GM13977 (cell line): Measurements from ENCODE around the gene CNOT3.
"Not testable (repeated sequence)": the region's sequence is repeated elsewhere in the genome, so short reads cannot be mapped to it uniquely, and the experiment has no call there.

Experiments
- DNase-seq: peaks from one replicate; pipeline ENCODE4 v3.0.0; 2012; ENCODE audit warnings: low spot score
- in situ Hi-C: fragments of 300-500 bp; cut with MboI; formaldehyde crosslinking; loops from one replicate; pipeline ENCODE4 v1.12.0; 2022; ENCODE audit warnings: low sequenced_read_pairs, low pct_unique_long_range_greater_than_20kb, mixed read lengths, inconsistent platforms; ENCODE audit not compliant: unreplicated experiment
- TF ChIP-seq, protein P1 (sequence below): IDR thresholded peaks from 2 replicates; pipeline ENCODE4 v1.5.1; 2012; ENCODE audit warnings: mild to moderate bottlenecking, control low read depth; ENCODE audit not compliant: insufficient read depth; ENCODE audit errors: extremely low read depth, missing control alignments

The CNOT3 gene

DNA sequence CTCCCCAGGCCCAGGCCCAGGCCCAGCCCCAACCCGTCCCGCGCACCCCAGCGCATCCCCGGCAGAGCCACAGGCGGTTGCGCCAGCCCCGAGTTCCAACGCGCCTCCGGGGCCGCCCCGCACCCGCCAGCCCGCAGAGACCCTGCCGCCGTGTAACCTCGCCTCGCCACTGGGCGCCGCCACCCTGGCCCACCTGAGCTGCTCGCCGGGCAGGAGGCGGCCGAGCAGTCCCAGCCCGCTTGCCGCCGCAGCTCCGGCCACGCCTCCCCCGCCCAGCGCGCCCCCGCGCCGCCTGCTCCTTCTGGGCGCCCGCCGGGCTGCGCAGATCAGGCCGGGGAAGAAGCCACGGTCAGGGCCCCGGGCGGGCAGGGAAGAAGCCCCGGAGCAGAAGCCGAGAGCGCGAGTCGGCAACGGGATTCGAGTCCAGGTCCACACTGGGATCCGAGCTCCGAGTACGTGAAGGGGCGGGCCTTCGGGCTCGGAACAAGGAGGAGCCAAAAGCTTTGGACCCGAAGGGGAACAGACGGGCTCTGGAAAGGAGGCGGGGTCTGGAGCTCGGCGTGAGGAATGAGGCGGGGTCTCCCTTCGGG lies 51.7 kb downstream of the CNOT3 start, which contains the start of gene MBOAT7:
TSS of gene MBOAT7 (minus strand) at position 436 of the 590 bp plus-strand sequence. CDS start 1,072 bp downstream, outside the sequence.
- in situ Hi-C loops: no loop called here
- peak; percentile 87 for DNase-seq
- TF ChIP-seq, protein P1, sequence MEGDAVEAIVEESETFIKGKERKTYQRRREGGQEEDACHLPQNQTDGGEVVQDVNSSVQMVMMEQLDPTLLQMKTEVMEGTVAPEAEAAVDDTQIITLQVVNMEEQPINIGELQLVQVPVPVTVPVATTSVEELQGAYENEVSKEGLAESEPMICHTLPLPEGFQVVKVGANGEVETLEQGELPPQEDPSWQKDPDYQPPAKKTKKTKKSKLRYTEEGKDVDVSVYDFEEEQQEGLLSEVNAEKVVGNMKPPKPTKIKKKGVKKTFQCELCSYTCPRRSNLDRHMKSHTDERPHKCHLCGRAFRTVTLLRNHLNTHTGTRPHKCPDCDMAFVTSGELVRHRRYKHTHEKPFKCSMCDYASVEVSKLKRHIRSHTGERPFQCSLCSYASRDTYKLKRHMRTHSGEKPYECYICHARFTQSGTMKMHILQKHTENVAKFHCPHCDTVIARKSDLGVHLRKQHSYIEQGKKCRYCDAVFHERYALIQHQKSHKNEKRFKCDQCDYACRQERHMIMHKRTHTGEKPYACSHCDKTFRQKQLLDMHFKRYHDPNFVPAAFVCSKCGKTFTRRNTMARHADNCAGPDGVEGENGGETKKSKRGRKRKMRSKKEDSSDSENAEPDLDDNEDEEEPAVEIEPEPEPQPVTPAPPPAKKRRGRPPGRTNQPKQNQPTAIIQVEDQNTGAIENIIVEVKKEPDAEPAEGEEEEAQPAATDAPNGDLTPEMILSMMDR: peak; percentile 57

DNA sequence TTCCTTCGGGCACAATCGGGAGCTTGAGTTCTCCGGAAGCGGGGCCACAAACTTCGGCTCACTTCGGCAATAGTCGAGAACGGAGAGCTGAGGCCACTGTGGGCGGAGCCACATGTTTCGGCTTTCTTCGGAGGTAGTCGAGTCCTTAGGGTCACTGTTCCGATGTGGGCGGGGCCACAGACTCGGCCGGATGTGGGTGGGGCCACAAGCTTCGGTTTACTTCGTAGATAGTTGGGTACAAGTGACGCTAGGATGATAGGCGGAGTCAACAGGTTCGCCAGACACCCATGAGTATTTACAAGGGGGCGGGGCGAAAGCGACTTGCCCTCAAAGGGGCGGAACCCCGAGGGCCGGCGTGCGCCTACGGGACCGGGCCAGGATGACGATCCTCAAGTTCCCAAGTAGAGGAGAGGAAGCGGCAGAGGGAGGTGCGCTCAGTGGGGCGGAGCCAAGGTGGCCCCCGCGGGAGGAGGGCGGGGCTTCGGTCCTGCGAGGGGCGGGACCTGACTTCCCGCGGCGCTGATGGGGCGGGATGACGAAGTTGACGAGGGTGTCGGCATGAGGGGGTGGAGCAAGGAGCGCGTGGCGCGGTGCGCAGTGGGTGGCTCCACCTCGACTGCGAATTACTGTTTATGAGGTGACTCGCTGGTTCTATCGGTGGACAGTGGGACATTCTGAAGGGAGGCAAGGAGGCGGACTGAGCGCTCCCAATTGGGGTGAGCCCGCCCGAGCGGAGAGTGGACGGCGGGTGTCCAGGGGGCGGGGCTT lies 52.4 kb downstream of the CNOT3 start:
- in situ Hi-C loops: no loop called here
- DNase-seq: peak; percentile 100
- TF ChIP-seq, protein P1: no peak

DNA sequence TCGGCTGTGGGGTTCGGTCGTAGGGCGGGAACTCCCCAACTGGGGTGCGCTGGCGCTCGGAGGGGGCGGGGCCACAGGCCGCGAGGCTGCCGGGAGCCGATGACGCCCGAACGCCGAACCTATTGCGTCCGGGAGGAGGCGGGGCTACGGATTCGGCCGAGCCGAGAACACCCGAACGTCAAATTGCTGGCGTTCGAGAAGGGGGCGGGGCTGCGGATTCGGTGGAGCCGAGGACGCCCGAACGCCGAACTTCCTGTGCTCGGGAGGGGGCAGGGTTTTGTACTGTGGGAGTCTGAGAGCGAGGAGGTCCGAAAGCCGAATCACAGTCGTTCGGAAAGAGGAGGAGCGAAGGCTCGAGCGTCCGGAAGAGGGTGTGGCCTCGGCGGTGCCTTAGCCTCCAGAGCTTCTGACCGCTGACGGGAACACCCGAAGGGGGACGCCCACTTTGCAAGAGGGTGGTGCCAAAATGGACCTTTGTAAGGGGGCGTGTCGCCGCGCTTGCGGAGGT lies 53.0 kb downstream of the CNOT3 start:
- TF ChIP-seq, protein P1: no peak
- peak; percentile 94 for DNase-seq
- in situ Hi-C loops: no loop called here

DNA sequence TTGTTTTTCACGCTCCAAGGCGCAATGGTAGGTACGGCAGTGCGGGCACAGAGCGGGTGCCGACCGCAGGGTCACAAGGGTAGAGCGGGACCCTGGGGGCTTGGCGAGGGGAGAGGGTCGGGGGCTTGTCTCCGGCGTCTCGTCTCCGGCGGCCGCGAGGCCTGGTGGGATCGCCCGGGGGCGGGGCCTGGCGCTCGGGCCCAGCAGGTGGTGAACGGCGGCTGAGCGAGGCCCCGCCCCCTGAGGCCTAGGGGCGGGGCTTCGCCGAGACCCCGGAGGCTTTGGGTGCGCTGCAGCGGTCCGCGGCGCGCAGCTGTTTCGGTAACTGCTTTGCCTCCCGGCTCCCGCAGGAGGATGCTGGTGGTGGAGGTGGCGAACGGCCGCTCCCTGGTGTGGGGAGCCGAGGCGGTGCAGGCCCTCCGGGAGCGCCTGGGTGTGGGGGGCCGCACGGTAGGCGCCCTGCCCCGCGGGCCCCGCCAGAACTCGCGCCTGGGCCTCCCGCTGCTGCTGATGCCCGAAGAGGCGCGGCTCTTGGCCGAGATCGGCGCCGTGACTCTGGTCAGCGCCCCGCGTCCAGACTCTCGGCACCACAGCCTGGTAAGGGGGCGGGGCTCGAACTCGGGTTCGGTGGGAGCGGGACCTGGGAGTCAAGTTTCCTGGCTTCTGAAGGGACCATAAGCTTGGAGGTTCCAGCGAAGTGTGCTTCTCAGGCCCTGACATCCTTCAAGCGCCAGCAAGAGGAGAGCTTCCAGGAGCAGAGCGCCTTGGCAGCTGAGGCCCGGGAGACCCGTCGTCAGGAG lies 53.6 kb downstream of the CNOT3 start, which contains the start of gene TSEN34:
TSS of gene TSEN34 (plus strand) at position 298 of the 800 bp plus-strand sequence. CDS start at position 355, 57 bp downstream.
- in situ Hi-C loops: no loop called here
- TF ChIP-seq, protein P1: no peak

DNA sequence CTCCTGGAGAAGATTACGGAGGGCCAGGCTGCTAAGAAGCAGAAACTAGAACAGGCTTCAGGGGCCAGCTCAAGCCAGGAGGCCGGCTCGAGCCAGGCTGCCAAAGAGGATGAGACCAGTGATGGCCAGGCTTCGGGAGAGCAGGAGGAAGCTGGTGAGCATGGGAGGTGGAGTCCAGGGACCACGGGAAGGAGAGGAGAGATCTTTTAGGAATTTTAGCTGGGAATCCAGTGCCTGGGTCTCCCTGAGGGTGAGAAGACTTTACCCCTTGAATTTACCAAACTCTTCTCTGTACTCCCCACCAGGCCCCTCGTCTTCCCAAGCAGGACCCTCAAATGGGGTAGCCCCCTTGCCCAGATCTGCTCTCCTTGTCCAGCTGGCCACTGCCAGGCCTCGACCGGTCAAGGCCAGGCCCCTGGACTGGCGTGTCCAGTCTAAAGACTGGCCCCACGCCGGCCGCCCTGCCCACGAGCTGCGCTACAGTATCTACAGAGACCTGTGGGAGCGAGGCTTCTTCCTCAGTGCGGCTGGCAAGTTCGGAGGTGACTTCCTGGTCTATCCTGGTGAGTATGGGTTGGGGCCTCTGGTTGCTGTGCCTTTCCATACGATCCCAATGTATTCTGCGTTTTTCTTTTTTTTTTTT lies 54.4 kb downstream of the CNOT3 start:
- no peak for DNase-seq
- in situ Hi-C loops: no loop called here
- TF ChIP-seq, protein P1: no peak

More for the DNA sequence above, 53.6 kb downstream of the CNOT3 start, which contains the start of gene TSEN34:
- DNase-seq: peak; percentile 86

DNA sequence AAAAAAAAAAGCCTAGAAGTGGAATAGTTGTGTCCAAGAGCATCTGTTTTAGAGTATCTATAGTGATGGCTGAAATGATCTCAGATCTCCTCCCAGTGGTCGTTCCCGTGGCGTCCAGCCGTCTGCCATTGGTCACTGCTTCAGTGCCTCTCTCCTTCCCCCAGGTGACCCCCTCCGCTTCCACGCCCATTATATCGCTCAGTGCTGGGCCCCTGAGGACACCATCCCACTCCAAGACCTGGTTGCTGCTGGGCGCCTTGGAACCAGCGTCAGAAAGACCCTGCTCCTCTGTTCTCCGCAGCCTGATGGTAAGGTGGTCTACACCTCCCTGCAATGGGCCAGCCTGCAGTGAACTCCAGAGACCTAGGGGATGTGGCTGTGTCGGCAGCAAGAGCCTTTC lies 55.4 kb downstream of the CNOT3 start:
- in situ Hi-C loops: no loop called here
- TF ChIP-seq, protein P1: no peak

DNA sequence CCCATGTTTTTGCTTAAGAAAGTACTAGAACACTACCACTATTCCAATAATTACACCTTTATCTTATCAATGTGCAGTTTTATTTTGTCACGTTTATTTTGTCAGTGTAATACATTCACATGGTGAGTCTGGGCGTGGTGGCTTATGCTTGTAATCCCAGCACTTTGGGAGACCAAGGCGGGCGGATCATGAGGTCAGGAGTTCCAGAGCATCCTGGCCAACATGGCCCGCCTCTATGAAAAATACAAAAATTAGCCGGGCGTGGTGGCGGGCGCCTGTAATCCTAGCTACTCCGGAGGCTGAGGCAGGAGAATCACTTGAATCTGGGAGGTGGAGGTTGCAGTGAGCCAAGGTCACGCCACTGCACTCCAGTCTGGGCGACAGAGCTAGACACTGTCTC lies 56.9 kb downstream of the CNOT3 start:
- DNase-seq, in situ Hi-C loops: not testable (repeated sequence)

More for the DNA sequence above, 55.4 kb downstream of the CNOT3 start:
- DNase-seq: no peak
